IMR-90 (cell line): ENCODE measurements around the gene ABCA5.

Experiments
- POLR2A ChIP-seq: IDR thresholded peaks from 2 replicates; pipeline ENCODE4 v1.6.1; 2012; ENCODE audit warnings: mild to moderate bottlenecking, low read depth, low read length
- RFX5 ChIP-seq: IDR thresholded peaks from 2 replicates; pipeline ENCODE4 v1.8.0; 2012; ENCODE audit warnings: low read depth, mild to moderate bottlenecking, low read length, moderate library complexity

DNA sequence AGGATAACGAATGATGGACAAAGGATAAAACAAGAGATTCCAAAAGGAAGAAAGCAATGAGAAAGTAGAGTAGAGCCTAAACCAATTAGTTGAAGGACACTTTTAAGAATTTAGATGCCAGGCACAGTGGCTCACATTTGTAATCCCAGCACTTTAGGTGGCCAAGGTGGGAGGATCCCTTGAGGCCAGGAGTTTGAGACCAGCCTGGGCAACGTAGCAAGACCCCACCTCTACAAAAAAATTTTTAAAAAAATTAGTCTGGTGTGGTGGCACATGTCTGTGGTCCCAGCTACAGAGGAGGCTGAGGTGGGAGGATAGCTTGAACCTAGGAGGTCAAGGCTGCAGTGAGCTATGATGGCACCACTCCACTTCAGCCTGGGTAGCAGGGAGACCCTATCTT is 118.3 kb downstream of the ABCA5 start:
- TF ChIP-seq POLR2A (no peak), RFX5 (no peak)
